Thymus (tissue), 11 donors: ENCODE data around the gene ZNF669. TPM values are rescaled to one million over a fixed set of nuclear protein-coding genes. Genes with fewer than 3 reads are reported as not detected.

ENCODE experiments used
- DNase-seq, 9 donors: peaks; one replicate each; pipeline ENCODE4 v3.0.0-alpha.2; 2013; ENCODE audit warnings: low spot score in 9 of 9, low read depth in 6 of 9, missing footprints in 1 of 9
- H3K27ac ChIP-seq, 2 donors: one replicate each; pipeline ENCODE4 v1.5.1; 2013; ENCODE audit warnings: control low read depth in 1 of 2, low read depth in 1 of 2, low read length in 1 of 2, mild to moderate bottlenecking in 1 of 2, moderate library complexity in 1 of 2
- H3K27me3 ChIP-seq, 2 donors: one replicate each; pipeline ENCODE4 v1.5.1; 2013; ENCODE audit warnings: low read length in 1 of 2; ENCODE audit not compliant: control insufficient read depth in 2 of 2, insufficient read depth in 1 of 2
- H3K36me3 ChIP-seq, 2 donors: one replicate each; pipeline ENCODE4 v1.5.1; 2013; ENCODE audit warnings: low read length in 1 of 2, mild to moderate bottlenecking in 1 of 2, moderate library complexity in 1 of 2; ENCODE audit not compliant: control insufficient read depth in 2 of 2, insufficient read depth in 2 of 2
- H3K4me1 ChIP-seq, 2 donors: one replicate each; pipeline ENCODE4 v1.5.1; 2013; ENCODE audit warnings: low read length in 2 of 2; ENCODE audit not compliant: control insufficient read depth in 2 of 2, insufficient read depth in 2 of 2
- H3K4me3 ChIP-seq, 2 donors: one replicate each; pipeline ENCODE4 v1.5.1; 2013; ENCODE audit warnings: low read length in 2 of 2, control low read depth in 1 of 2, mild to moderate bottlenecking in 1 of 2
- H3K9me3 ChIP-seq, 2 donors: one replicate each; pipeline ENCODE4 v1.5.1; 2013; ENCODE audit warnings: low read length in 1 of 2, mild to moderate bottlenecking in 1 of 2; ENCODE audit not compliant: control insufficient read depth in 2 of 2, insufficient read depth in 1 of 2
- WGBS: extraction: QIAGEN DNeasy Blood & Tissue Kit; methylation state at CpG from one replicate; pipeline ENCODE4 v1.1.7; 2013; 5-methylcytosine and 5-hydroxymethylcytosine counted together
- polyA plus RNA-seq: library from polyadenylated mRNA; stranded (reverse); fragments of 200-250 nt; gene quantifications from one replicate; pipeline ENCODE4 v1.2.3, GENCODE V29; 2013
- total RNA-seq: library from RNA; stranded (reverse); fragments of 120-200 nt; gene quantifications from one replicate; pipeline ENCODE4 v1.2.4, GENCODE V29; 2013
- donor health status: healthy.

Gene ZNF669
- total and polyA plus RNA-seq, 2 donors: 10.0 to 14.8 TPM

- Histone ChIP-seq H3K4me1 (peaks cover 0 to 7% of the 10 kb centered on the region in 2 donors), H3K36me3 (peaks cover 30 to 37% of the 10 kb centered on the region in 2 donors), H3K4me3 (no peak overlapping the region), H3K9me3 (peaks cover 9 to 12% of the 10 kb centered on the region in 2 donors), H3K27me3 (peaks cover 0 to 12% of the 10 kb centered on the region in 2 donors), H3K27ac (no peak overlapping the region)
- no peak for DNase-seq
- 100% methylated on average over 1 of the region's 1 CpG for WGBS
Measured at GRCh38 chr1:247102381-247102780, 1.8 kb downstream of the ZNF669 start.

- H3K27ac ChIP-seq: no peak overlapping the region
- H3K4me1 ChIP-seq: peaks cover 0 to 7% of the 10 kb centered on the region in 2 donors
- WGBS: 99% methylated on average over 9 of the region's 9 CpGs
- no peak for DNase-seq
- H3K27me3 ChIP-seq: peaks cover 0 to under 1% of the 10 kb centered on the region in 2 donors
- peaks cover 38 to 47% of the 10 kb centered on the region in 2 donors for H3K36me3 ChIP-seq
- no peak overlapping the region for H3K4me3 ChIP-seq
- H3K9me3 ChIP-seq: peaks cover 12 to 22% of the 10 kb centered on the region in 2 donors
Measured at GRCh38 chr1:247100676-247101279, 3.4 kb downstream of the ZNF669 start.

GRCh38 chr1:247096958-247097357 lies 7.2 kb downstream of the ZNF669 start:
- no peak overlapping the region for H3K4me3 ChIP-seq
- H3K4me1 ChIP-seq: no peaks in the 10 kb centered on the region
- WGBS: 98% methylated on average over 5 of the region's 5 CpGs
- H3K36me3 ChIP-seq: peaks cover 31 to 42% of the 10 kb centered on the region in 2 donors
- H3K27ac ChIP-seq: no peak overlapping the region
- no peaks in the 10 kb centered on the region for H3K27me3 ChIP-seq
- peaks cover 11 to 22% of the 10 kb centered on the region in 2 donors for H3K9me3 ChIP-seq
- no peak for DNase-seq

- no peaks in the 10 kb centered on the region for H3K27me3 ChIP-seq
- DNase-seq: no peak
- H3K4me1 ChIP-seq: no peaks in the 10 kb centered on the region
- no peak overlapping the region for H3K27ac ChIP-seq
- H3K9me3 ChIP-seq: peaks cover 10 to 22% of the 10 kb centered on the region in 2 donors
- no peak overlapping the region for H3K4me3 ChIP-seq
- WGBS: 98% methylated on average over 5 of the region's 5 CpGs
- peaks cover 27 to 38% of the 10 kb centered on the region in 2 donors for H3K36me3 ChIP-seq
Measured at GRCh38 chr1:247096544-247096943, 7.6 kb downstream of the ZNF669 start.

GRCh38 chr1:247096112-247096511 lies 8.0 kb downstream of the ZNF669 start:
- WGBS: 99% methylated on average over 3 of the region's 3 CpGs
- no peaks in the 10 kb centered on the region for H3K27me3 ChIP-seq
- H3K4me1 ChIP-seq: no peaks in the 10 kb centered on the region
- no peak overlapping the region for H3K4me3 ChIP-seq
- peaks cover 27 to 33% of the 10 kb centered on the region in 2 donors for H3K36me3 ChIP-seq
- H3K9me3 ChIP-seq: peaks cover 10 to 22% of the 10 kb centered on the region in 2 donors
- H3K27ac ChIP-seq: peak overlapping the region in 1 of 2 donors; percentile 18
- DNase-seq: no peak

- H3K9me3 ChIP-seq: peaks cover 0 to 6% of the 10 kb centered on the region in 2 donors
- no peaks in the 10 kb centered on the region for H3K36me3 ChIP-seq
- H3K4me1 ChIP-seq: no peaks in the 10 kb centered on the region
- DNase-seq: no peak
- H3K27me3 ChIP-seq: no peaks in the 10 kb centered on the region
- WGBS: 91% methylated on average over 14 of the region's 14 CpGs
- H3K27ac ChIP-seq: no peak overlapping the region
- H3K4me3 ChIP-seq: no peak overlapping the region
Measured at GRCh38 chr1:247090455-247090854, 13.7 kb downstream of the ZNF669 start.

- no peak overlapping the region for H3K27ac ChIP-seq
- WGBS: 86% methylated on average over 17 of the region's 17 CpGs
- no peak for DNase-seq
- H3K36me3 ChIP-seq: no peaks in the 10 kb centered on the region
- peaks cover 0 to 12% of the 10 kb centered on the region in 2 donors for H3K9me3 ChIP-seq
- no peaks in the 10 kb centered on the region for H3K4me1 ChIP-seq
- H3K27me3 ChIP-seq: no peaks in the 10 kb centered on the region
- H3K4me3 ChIP-seq: no peak overlapping the region
Measured at GRCh38 chr1:247089616-247090375, 14.4 kb downstream of the ZNF669 start.

GRCh38 chr1:247088967-247089366 lies 15.2 kb downstream of the ZNF669 start:
- 89% methylated on average over 4 of the region's 4 CpGs for WGBS
- H3K9me3 ChIP-seq: peaks cover 0 to 12% of the 10 kb centered on the region in 2 donors
- DNase-seq: no peak
- H3K27ac ChIP-seq: no peak overlapping the region
- H3K4me1 ChIP-seq: no peaks in the 10 kb centered on the region
- no peaks in the 10 kb centered on the region for H3K27me3 ChIP-seq
- no peak overlapping the region for H3K4me3 ChIP-seq
- H3K36me3 ChIP-seq: no peaks in the 10 kb centered on the region

GRCh38 chr1:247087256-247087655 lies 16.9 kb downstream of the ZNF669 start:
- Histone ChIP-seq H3K4me1 (no peaks in the 10 kb centered on the region), H3K4me3 (no peak overlapping the region), H3K36me3 (no peaks in the 10 kb centered on the region), H3K27ac (no peak overlapping the region), H3K9me3 (peaks cover 0 to 12% of the 10 kb centered on the region in 2 donors), H3K27me3 (no peaks in the 10 kb centered on the region)
- DNase-seq: no peak
- WGBS: 76% methylated on average over 1 of the region's 1 CpG
